Fibroblast of lung (primary cell): ENCODE measurements around the gene LAMA5.

Experiments
- EZH2 ChIP-seq: IDR thresholded peaks from 2 replicates; pipeline ENCODE4 v1.5.1; 2012; ENCODE audit warnings: low read length, control low read depth, mild to moderate bottlenecking; ENCODE audit errors: missing control alignments
- TF ChIP-seq, protein P1 (sequence below), 2 donors: IDR thresholded peaks in 1 of 2; conservative IDR thresholded peaks in 1 of 2; 1 replicate in 1 of 2; 2 replicates in 1 of 2; pipeline ENCODE4 v1.5.1; 2011 to 2012; ENCODE audit warnings: low read length in 2 of 2, control low read depth in 1 of 2, inconsistent platforms in 1 of 2, low read depth in 1 of 2, mild to moderate bottlenecking in 1 of 2

DNA sequence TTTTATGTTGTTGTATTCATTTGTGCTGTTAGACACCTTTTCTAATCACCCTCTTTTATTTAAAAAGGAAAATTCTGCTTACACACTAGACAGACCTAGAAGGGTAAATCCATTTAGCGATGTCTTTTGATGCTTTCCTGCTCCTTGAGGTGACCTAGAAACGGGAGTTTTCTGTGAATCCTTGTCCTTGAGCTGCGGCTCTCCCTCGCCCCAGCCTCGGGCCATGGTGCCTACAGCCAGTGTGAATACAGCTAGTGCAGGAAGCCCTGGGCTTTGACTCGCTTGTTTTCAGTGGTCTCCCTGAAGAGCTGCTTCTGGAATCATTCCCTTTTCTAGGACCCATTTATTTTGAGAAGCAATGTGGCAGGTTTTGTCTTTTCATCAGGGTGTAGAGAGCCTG is 82.0 kb downstream of the LAMA5 start:
- TF ChIP-seq, protein P1, sequence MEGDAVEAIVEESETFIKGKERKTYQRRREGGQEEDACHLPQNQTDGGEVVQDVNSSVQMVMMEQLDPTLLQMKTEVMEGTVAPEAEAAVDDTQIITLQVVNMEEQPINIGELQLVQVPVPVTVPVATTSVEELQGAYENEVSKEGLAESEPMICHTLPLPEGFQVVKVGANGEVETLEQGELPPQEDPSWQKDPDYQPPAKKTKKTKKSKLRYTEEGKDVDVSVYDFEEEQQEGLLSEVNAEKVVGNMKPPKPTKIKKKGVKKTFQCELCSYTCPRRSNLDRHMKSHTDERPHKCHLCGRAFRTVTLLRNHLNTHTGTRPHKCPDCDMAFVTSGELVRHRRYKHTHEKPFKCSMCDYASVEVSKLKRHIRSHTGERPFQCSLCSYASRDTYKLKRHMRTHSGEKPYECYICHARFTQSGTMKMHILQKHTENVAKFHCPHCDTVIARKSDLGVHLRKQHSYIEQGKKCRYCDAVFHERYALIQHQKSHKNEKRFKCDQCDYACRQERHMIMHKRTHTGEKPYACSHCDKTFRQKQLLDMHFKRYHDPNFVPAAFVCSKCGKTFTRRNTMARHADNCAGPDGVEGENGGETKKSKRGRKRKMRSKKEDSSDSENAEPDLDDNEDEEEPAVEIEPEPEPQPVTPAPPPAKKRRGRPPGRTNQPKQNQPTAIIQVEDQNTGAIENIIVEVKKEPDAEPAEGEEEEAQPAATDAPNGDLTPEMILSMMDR (conservative IDR thresholded peaks at IDR 0.05 in 1 of 2, IDR thresholded peaks at IDR 0.05 in 1 of 2; ENCODE audit: low read depth in 1 of 2, low read length in 2 of 2) = no peak
- TF ChIP-seq EZH2 = no peak
